Amniotic stem cell (primary cell): ENCODE data around the gene ILK.

Experiments
- DNase-seq: peaks from one replicate; lab custom pipeline; 2025; lab: John Stamatoyannopoulos, UW

ILK gene

GRCh38 chr11:6607190-6607795 lies 3.7 kb downstream of the ILK start:
- no peak for DNase-seq

DNA sequence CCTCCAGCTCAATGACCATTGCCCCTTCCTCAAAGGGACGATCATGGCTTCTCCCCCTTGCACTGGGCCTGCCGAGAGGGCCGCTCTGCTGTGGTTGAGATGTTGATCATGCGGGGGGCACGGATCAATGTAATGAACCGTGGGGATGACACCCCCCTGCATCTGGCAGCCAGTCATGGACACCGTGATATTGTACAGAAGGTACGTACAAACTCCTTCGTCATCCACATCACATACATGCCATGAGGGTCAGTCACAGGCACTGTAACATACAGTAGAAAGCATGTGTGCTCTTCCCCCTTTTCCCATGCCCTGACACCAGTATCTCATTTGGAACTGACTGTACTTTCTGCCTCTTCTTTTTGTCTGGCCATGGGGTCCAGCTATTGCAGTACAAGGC lies 4.4 kb downstream of the ILK start:
- DNase-seq, result no peak

GRCh38 chr11:6608726-6609501 lies 5.3 kb downstream of the ILK start:
- no peak for DNase-seq

- DNase-seq, result no peak
Observed at GRCh38 chr11:6609502-6610015, 6.0 kb downstream of the ILK start.

- no peak for DNase-seq
Observed at GRCh38 chr11:6610591-6610990, 7.0 kb downstream of the ILK start.

GRCh38 chr11:6611092-6611962 lies 7.8 kb downstream of the ILK start:
- DNase-seq, result no peak

GRCh38 chr11:6611963-6612212 lies 8.3 kb downstream of the ILK start:
- DNase-seq, result no peak

DNA sequence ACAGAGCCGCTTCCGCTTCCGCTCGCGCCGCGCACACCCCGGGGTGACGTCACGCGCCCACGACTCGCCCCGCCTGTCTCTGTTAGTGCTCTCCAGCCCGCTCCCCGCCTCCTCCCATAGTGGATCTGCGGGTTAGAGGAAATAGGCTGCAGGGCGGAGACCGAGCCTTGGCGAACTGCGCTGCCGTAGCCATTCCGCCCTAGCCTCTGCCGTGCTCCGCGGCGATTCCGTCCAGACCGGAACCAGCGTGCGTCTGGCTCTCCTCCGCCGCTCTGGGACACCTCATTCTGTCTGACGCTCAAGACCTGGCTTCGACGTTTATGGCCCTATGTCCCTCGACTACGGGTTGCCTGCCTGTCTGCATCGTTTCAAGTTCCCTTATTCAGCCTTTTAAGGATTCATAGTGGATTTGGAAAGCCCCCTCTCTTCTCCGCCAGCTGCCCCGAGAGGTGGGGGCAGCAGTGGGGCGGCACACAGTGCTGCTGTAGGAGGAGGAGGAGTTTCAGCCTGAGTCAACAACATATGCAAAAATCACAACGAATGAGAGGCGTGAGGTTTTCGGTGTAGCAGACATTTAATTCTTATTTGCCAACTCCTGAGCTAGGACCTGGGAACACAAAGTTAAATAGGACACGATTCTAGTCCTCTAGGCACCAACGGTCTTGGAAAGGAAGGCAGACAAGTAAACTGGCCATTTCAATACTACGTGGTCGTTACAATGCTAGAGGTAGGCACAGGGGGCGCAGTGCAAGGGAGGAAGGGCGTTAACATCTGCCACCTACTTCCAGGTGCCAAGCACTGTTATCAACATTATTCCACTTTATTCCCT lies 8.9 kb downstream of the ILK start, which contains the start of gene TAF10:
TSS of gene TAF10 (minus strand) at position 4 of the 829 bp plus-strand sequence. CDS start 27 bp downstream, outside the sequence.
- peak; percentile 95 for DNase-seq

- no peak for DNase-seq
Observed at GRCh38 chr11:6613496-6613895, 9.9 kb downstream of the ILK start.

- no peak for DNase-seq
Observed at GRCh38 chr11:6614446-6614845, 10.9 kb downstream of the ILK start.

DNA sequence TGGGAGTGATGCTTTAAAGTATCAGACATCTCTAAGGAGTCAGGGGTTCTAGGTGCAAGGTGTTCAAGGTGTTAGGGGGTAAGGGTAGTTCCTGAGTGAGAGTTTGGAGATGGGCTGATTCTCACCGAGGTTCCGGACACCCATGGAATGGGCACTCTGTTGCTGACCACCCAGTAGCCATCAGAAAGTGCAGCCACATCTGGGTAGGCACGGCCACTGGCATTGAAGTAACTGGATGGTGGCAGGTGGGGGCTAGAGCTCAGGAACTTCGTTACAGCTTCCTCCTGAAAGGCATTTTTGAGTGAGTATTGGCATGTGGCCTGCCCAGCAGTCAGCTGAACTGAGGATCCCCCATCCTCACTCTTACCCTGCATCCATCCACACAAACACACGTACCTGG lies 11.5 kb downstream of the ILK start:
- no peak for DNase-seq

DNA sequence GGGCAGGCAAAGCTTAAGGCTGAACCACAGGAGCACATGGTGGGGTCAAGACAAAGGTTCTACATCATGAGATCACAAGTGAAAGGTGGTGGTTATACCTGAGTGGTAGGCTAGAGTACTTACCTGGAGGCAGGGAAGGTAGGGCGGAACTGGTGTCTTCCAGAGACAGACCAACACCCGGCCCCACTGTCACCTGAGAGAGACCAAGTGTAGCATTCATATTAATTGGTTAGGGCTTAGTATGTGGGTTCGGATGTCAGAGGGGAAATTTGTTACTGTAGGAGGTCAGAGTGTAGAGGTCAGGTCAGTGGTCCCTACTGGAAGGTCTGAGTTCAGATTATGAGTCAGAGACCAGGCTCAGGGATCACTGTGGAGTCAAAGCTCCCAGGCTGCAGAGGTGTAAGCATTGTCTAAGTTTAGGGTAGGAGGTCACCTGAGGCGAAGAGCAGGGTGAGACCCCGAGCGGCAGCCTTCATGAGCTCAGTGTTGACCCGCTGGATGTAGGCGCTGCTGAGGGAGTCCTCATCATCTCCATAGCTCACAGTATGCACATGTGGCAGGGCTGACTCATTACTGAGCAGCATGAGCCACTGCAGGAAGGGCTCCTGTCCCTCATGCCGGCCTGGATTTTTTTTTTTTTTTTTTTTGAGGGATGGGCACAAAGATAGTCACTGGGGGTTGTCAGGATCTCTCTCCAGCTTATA lies 12.5 kb downstream of the ILK start:
- DNase-seq, result no peak

DNA sequence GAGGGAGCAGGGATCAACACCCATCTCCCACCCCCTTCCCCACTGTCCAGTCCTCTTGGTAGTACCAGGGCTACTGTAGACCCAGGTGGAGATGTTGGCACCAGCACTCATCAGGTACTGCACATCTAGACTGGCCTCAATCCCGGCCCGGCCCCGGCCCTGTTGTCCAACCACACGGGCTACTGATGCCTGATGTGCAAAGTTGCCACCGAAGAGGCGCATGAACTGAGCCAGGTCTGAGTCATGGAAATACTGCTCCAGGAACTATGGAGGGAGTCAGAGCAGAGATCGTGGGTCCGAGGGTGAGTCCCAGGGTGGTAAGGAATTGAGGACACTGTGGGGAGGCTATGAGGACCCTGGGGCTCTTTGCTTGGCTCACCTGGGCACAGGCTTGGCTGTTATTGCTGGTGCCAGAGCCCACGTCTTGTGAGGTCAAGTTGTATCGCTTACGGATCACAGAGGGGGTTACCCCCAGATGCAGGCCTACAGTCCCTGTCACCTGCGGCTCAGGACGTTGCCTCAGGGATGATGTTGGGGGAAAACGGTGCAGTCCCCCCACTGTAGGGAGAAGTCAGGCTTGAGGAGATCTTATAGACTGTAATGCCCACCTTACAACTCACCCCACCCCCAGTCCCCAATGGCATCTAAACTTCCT lies 13.1 kb downstream of the ILK start:
- no peak for DNase-seq

DNA sequence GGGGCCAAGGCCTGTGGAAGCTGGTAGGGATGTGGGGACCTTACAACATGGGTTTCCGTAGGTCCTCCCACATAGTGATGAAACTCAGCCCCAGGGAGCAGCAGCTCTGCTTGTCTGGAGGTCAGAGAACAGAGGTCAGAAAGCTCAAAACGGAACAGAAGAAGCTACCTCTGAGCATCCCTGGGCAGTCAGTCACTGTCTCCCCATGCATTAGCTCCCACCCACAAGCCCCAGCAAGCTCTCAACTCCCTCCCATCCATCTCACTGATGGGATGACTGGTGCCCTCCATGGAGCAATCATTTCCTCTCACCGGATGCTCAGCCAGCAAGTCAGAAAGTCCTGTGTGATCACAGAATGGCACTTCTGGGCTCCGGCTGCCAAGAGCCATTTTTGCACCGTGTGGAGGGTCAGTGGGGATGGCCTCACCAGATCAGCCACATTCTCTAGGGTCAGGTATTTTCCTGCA lies 13.8 kb downstream of the ILK start:
- no peak for DNase-seq

DNA sequence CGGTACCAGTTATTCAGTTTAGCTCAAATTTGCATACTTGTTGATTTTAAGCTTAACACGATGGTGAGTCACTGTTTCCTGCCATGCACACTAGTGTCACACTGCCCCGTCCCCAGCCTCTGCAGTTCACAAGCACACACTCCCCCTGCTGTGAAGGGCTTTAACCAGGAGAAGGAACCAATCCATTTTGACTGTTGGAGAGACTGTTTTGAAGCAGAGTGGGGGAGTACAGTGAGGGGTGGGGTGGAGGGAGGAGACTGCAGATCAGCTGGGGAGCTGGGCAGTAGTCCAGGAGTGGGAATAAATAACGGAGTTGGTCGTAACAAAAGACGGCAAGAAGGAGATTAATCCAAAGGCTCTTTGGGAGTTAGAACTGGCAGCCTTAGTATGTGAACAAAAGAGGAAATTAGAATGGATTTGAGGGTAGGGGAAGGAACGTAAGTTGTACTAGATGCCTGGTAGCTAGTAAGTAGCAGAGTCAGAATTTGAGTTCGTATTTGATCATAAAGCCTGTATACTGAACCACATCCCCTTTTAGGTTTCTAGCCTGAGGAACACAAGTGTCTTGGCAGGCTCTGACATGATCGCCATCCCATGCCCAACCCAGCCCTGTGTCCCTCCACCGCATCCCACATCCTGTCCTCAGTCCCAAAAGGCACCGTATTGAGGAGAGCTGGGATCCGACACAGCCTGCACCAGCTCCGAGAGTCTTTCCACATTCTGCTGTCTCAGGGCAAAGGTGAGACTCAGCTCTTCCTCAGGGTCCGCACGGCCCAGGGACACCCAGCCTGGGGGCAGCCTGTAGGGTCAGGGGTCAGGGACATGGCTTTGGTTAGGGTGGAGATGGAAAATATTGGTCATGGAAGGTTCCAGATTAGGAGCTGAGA lies 14.8 kb downstream of the ILK start:
- DNase-seq, result peak; percentile 65

DNA sequence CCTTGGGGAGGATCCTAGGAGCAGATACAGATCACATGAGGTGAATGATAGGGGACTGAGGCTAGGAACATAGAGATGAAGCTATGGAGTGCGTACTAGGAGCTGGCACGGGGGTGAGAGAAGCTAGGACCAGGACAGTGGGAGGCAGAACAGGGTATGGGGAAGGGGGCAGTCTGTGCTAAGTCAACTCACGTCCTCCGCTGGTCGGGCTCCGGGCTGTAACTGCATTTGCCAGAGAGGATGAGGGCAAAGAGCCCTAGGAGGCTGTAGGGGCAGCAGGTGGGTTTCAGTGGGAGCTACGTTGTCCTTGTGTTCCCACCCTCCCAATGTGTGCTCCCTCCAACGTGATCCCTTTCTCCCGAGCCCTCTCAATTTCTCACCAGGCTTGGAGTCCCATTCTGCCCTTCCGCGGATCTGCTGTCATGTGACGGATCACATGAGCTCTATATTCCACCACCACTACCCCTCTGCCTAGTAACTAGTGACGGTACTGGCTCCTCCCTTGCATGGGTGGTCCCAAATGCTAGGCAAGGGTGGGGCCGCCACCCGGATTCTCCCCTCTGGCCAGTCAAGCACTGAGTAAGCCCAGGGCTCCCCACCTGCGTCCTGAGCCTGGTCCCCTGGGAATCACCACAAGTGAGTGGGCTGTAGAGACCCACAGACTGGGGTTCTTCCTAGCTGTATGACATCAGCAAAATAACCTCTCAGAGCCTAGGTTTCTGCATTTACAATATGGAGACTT lies 15.6 kb downstream of the ILK start, which contains the start of gene TPP1:
TSS of gene TPP1 (minus strand) at position 419 of the 742 bp plus-strand sequence. CDS start at position 397, 22 bp downstream.
- DNase-seq, result peak; percentile 91

DNA sequence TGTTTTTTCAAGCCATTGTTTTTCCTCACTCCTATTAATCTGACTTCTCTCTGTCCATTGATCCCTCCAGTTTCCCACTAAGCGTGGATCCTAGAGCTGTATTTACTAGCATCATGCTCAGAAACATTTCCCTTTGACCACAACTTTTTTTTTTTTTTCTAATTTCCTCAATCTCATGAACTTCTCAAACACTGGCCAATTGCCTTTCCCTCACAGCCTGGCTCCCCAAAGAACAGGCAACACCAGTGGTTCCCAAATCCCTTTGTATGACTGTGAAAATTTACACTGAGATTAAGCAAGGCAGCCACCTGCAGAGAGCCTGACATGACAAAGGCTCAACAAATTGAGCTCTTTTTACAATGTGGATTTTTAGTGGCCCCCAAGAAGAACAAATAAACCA lies 17.1 kb downstream of the ILK start:
- DNase-seq, result no peak

DNA sequence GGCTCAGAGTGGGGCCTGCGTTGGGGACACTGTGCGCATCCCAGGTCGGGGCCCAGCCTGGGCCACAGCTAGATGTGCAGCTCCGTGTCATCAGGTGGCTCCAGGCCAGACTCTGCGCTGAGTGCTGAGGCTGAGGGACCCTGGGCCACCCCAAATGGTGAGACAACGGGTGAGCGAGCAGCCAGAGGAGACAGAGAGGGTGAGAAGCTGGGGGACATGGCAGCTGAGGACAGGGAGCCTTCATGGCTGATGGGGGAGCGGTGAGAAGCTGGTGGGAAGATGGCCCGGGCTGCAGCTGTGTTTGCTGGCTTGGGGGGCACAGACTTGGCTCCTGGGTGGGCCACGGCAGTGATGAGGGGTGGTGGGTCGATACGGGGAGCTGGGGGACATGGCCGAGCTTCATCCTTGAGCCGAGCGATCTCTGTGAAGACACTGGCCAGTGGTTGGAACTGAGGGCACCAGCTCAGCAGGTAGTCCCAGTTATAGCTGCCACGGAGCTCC lies 18.2 kb downstream of the ILK start:
- no peak for DNase-seq
